Endothelial cell of umbilical vein (primary cell): ENCODE results near the gene DHX40. TPM values are rescaled to one million over a fixed set of nuclear protein-coding genes. Genes with fewer than 3 reads are reported as not detected.

Source experiments
- BruUV-seq: library from RNA; stranded (reverse); fragments of 400-500 nt; replicated peaks from 2 replicates; lab custom pipeline; 2021; lab: Mats Ljungman, UMichigan
- CTCF ChIA-PET: fragments of 300-600, 350-600 bp; sonication (Branson Sonifier 250); formaldehyde crosslinking; loops from one replicate; lab custom pipeline; 2021; ENCODE audit warnings: antibody characterized with exemption, inconsistent platforms; lab: Charles Lee
- POLR2A ChIA-PET: fragments of 300-600, 350-600 bp; sonication (Branson Sonifier 250); formaldehyde crosslinking; loops from one replicate; lab custom pipeline; 2021; ENCODE audit warnings: antibody characterized with exemption, inconsistent platforms; lab: Charles Lee
- DNase-seq: peaks from one replicate; pipeline ENCODE4 v3.0.0-alpha.2; 2011; ENCODE audit warnings: low read depth, low spot score
- FAIRE-seq: peaks from 2 replicates; lab custom pipeline; 2011; peaks lifted over from hg19 to GRCh38; lab: Jason Lieb, UNC
- H2AFZ ChIP-seq: 2 replicates; pipeline ENCODE4 v1.6.0; 2012; ENCODE audit warnings: low read depth, low read length, control low read depth, inconsistent platforms
- H3K27ac ChIP-seq: 2 replicates; pipeline ENCODE4 v1.5.1; 2011; ENCODE audit warnings: low read depth, mild to moderate bottlenecking, control low read depth, low read length, moderate library complexity; ENCODE audit not compliant: insufficient read depth
- H3K27me3 ChIP-seq, 2 experiments: 2 replicates each; pipeline versions ENCODE4 v1.6.0 to v1.6.1; 2011; ENCODE audit warnings: low read length in 2 of 2, mixed read lengths in 1 of 2; ENCODE audit not compliant: control insufficient read depth in 2 of 2, insufficient read depth in 2 of 2
- H3K36me3 ChIP-seq, 2 experiments: 2 replicates in 1 of 2; 3 replicates in 1 of 2; pipeline ENCODE4 v1.5.1; 2011; ENCODE audit warnings: low read length in 2 of 2, mild to moderate bottlenecking in 1 of 2, moderate library complexity in 1 of 2; ENCODE audit not compliant: control insufficient read depth in 2 of 2, insufficient read depth in 2 of 2; ENCODE audit errors: extremely low read depth in 1 of 2
- H3K4me1 ChIP-seq: 3 replicates; pipeline ENCODE4 v1.5.1; 2011; ENCODE audit warnings: mild to moderate bottlenecking, low read length; ENCODE audit not compliant: control insufficient read depth, insufficient read depth; ENCODE audit errors: extremely low read depth
- H3K4me2 ChIP-seq: 2 replicates; pipeline ENCODE4 v1.6.1; 2011; ENCODE audit warnings: low read length, control low read depth, mixed read lengths; ENCODE audit not compliant: insufficient read depth
- H3K4me3 ChIP-seq, 3 experiments: fragments of 200-600 bp in 1 of 3; sonication (generic), shearing (Covaris generic) in 1 of 3; replicated peaks in 1 of 3; 2 replicates each; pipeline ENCODE4 v1.5.1; 2011 to 2016; ENCODE audit warnings: control low read depth in 3 of 3, low read length in 3 of 3, mild to moderate bottlenecking in 2 of 3, inconsistent platforms in 1 of 3, low read depth in 1 of 3, moderate library complexity in 1 of 3; ENCODE audit not compliant: insufficient read depth in 1 of 3
- H3K79me2 ChIP-seq: 2 replicates; pipeline ENCODE4 v1.6.0; 2012; ENCODE audit warnings: low read length, inconsistent platforms; ENCODE audit not compliant: control insufficient read depth, insufficient read depth
- H3K9ac ChIP-seq: replicated peaks from 2 replicates; pipeline ENCODE3; 2011; ENCODE audit warnings: low read length, control low read depth; ENCODE audit not compliant: insufficient read depth; ENCODE audit errors: extremely low read depth
- H3K9me1 ChIP-seq: replicated peaks from 3 replicates; pipeline ENCODE4 v1.6.0; 2011; ENCODE audit warnings: mild to moderate bottlenecking, low read length; ENCODE audit not compliant: control insufficient read depth, insufficient read depth; ENCODE audit errors: extremely low read depth
- H3K9me3 ChIP-seq: replicated peaks from 2 replicates; pipeline ENCODE4 v1.5.1; 2012; ENCODE audit warnings: low read length, inconsistent platforms; ENCODE audit not compliant: control insufficient read depth, insufficient read depth
- H4K20me1 ChIP-seq: replicated peaks from 2 replicates; pipeline ENCODE3; 2011; ENCODE audit warnings: mild to moderate bottlenecking, low read length; ENCODE audit not compliant: control insufficient read depth, insufficient read depth; ENCODE audit errors: extremely low read depth
- EZH2 ChIP-seq: IDR thresholded peaks from 2 replicates; pipeline ENCODE4 v1.6.1; 2012; ENCODE audit warnings: borderline replicate concordance, low read depth, mild to moderate bottlenecking, moderate library complexity, low read length, inconsistent platforms; ENCODE audit not compliant: severe bottlenecking
- FOS ChIP-seq: IDR thresholded peaks from 2 replicates; pipeline ENCODE4 v1.6.1; 2011; ENCODE audit warnings: mild to moderate bottlenecking, low read length, moderate library complexity, borderline replicate concordance; ENCODE audit not compliant: insufficient read depth
- GATA2 ChIP-seq: IDR thresholded peaks from 2 replicates; pipeline ENCODE4 v1.7.0; 2011; ENCODE audit warnings: low read depth, mild to moderate bottlenecking, moderate library complexity, mixed read lengths, low read length; ENCODE audit not compliant: insufficient read length, insufficient read depth
- JUN ChIP-seq: IDR thresholded peaks from 2 replicates; pipeline ENCODE4 v1.6.1; 2011; ENCODE audit warnings: borderline replicate concordance, low read depth; ENCODE audit not compliant: insufficient read length, insufficient read depth
- POLR2A ChIP-seq: IDR thresholded peaks from 2 replicates; pipeline ENCODE4 v1.6.1; 2012; ENCODE audit warnings: low read depth, mild to moderate bottlenecking, control low read depth, low read length
- dilution Hi-C: fragments of 300-500 bp; cut with MboI; formaldehyde crosslinking; loops from one replicate; pipeline ENCODE4 v1.15.0; 2019; ENCODE audit warnings: low sequenced_read_pairs; ENCODE audit not compliant: extremely low pct_ligation_motif_present
- intact Hi-C: fragments of 100-400 bp; cut with micrococcal nuclease; formaldehyde crosslinking; loops from one replicate; pipeline ENCODE4 v1.10.0; 2022
- polyA plus RNA-seq, 4 experiments: library from polyadenylated mRNA; depleted of rRNA in 3 of 4; stranded (reverse) in 3 of 4; unstranded in 1 of 4; fragments of >200 nt; gene quantifications; 2 replicates each; pipeline versions ENCODE4 v1.2.1 to v1.2.3, GENCODE V29; 2011 to 2012; ENCODE audit warnings: missing spikeins in 1 of 4
- total RNA-seq: library from RNA; stranded (reverse); gene quantifications from 2 replicates; pipeline ENCODE4 v1.2.3, GENCODE V29; 2021
- TF ChIP-seq, protein P1 (sequence below): IDR thresholded peaks from 2 replicates; pipeline ENCODE4 v1.6.1; 2011; ENCODE audit not compliant: insufficient read depth, insufficient read length
- TF ChIP-seq, protein P2 (sequence below), 2 donors: IDR thresholded peaks; 1 replicate in 1 of 2; 2 replicates in 1 of 2; pipeline ENCODE4 v1.5.1; 2011; ENCODE audit warnings: low read length in 2 of 2, mild to moderate bottlenecking in 2 of 2, moderate library complexity in 2 of 2, control low read depth in 1 of 2, inconsistent platforms in 1 of 2, low read depth in 1 of 2; ENCODE audit not compliant: insufficient read depth in 1 of 2; ENCODE audit errors: extremely low read depth in 1 of 2

The DHX40 gene
- total and polyA plus RNA-seq, 2 donors (not counting 3 experiments of a cell fraction or from before 2014, with no cell fraction given), result 14.0 to 29.7 TPM

DNA sequence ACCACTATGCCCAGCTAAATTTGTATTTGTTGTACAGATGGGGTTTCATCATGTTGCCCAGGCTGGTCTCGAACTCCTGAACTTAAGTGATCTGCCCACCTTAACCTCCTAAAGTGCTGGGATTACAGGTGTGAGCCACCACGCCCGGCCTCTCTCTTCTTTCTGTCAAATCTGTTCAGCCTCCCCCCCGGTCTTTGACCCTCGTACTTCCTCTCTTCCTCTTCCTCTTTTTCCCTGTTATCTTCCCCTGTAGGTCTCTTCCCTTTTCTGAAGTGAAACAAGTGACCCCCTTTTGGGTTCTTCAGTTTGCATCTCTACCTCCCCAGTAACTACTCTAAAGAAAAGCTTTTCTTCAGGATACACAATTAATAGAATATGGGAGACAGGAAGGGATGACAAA lies 31.7 kb upstream of the DHX40 start:
- Histone ChIP-seq H4K20me1 (no peaks in the 10 kb centered on the region), H3K9me3 (no peaks in the 10 kb centered on the region), H3K4me1 (no peaks in the 10 kb centered on the region), H3K9ac (no peak overlapping the region), H2AFZ (no peak overlapping the region), H3K36me3 (no peaks in the 10 kb centered on the region), H3K27me3 (peaks cover 5% of the 10 kb centered on the region in 2 experiments), H3K79me2 (no peaks in the 10 kb centered on the region), H3K4me2 (no peak overlapping the region), H3K27ac (no peak overlapping the region), H3K4me3 (no peak overlapping the region), H3K9me1 (no peaks in the 10 kb centered on the region)
- DNase-seq, result no peak
- no TSS peak for BruUV-seq
- no peak for TF ChIP-seq JUN
- no peak for TF ChIP-seq POLR2A
- TF ChIP-seq, protein P1, sequence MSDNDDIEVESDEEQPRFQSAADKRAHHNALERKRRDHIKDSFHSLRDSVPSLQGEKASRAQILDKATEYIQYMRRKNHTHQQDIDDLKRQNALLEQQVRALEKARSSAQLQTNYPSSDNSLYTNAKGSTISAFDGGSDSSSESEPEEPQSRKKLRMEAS, result no peak
- no peak for TF ChIP-seq FOS
- TF ChIP-seq GATA2, result no peak
- TF ChIP-seq, protein P2, sequence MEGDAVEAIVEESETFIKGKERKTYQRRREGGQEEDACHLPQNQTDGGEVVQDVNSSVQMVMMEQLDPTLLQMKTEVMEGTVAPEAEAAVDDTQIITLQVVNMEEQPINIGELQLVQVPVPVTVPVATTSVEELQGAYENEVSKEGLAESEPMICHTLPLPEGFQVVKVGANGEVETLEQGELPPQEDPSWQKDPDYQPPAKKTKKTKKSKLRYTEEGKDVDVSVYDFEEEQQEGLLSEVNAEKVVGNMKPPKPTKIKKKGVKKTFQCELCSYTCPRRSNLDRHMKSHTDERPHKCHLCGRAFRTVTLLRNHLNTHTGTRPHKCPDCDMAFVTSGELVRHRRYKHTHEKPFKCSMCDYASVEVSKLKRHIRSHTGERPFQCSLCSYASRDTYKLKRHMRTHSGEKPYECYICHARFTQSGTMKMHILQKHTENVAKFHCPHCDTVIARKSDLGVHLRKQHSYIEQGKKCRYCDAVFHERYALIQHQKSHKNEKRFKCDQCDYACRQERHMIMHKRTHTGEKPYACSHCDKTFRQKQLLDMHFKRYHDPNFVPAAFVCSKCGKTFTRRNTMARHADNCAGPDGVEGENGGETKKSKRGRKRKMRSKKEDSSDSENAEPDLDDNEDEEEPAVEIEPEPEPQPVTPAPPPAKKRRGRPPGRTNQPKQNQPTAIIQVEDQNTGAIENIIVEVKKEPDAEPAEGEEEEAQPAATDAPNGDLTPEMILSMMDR (IDR thresholded peaks at IDR 0.05; ENCODE audit: extremely low read depth in 1 of 2, insufficient read depth in 1 of 2, low read depth in 1 of 2, low read length in 2 of 2), result no peak
- no peak for TF ChIP-seq EZH2
- ChIA-PET CTCF (interaction anchor here (1.0 to 5.2 kb wide), 2 partner anchors 10 to 12 kb away, joined by 3 to 29 read pairs; no protein-coding TSS in a partner anchor), POLR2A (interaction anchor here (0.6 kb wide), 1 partner anchor 822 kb away, joined by 6 read pairs; no protein-coding TSS in a partner anchor)
- FAIRE-seq, result no peak
- intact Hi-C loops (no loop called here), dilution Hi-C loops (no loop called here)
